Adrenal gland (tissue), 12 donors: ENCODE measurements around the gene SEMA3G. TPM values are rescaled to one million over a fixed set of nuclear protein-coding genes. Genes with fewer than 3 reads are reported as not detected.

Source experiments
- DNase-seq, 7 donors: peaks; one replicate each; pipeline ENCODE4 v3.0.0-alpha.2; 2019 to 2020
- H3K27ac ChIP-seq, 5 donors: fragments of 200-600 bp; sonication (generic) in 4 of 5; 1 replicate in 3 of 5; 2 replicates in 2 of 5; pipeline versions ENCODE4 v1.5.1 to v1.8.0; 2016 to 2020; ENCODE audit warnings: mild to moderate bottlenecking in 1 of 5
- H3K27me3 ChIP-seq: fragments of 200-600 bp; 2 replicates; pipeline ENCODE4 v1.8.0; 2021
- H3K36me3 ChIP-seq, 2 donors: fragments of 200-600 bp; replicated peaks in 1 of 2; 1 replicate in 1 of 2; 2 replicates in 1 of 2; pipeline versions ENCODE4 v1.5.1 to v1.8.0; 2018 to 2022
- H3K4me1 ChIP-seq, 2 donors: fragments of 200-600 bp; replicated peaks in 1 of 2; 1 replicate in 1 of 2; 2 replicates in 1 of 2; pipeline versions ENCODE4 v1.5.1 to v1.8.0; 2018 to 2021
- H3K4me3 ChIP-seq, 4 donors: fragments of 200-600 bp; sonication (generic) in 3 of 4; one replicate each; pipeline ENCODE4 v1.5.1; 2016 to 2018
- H3K9me3 ChIP-seq, 3 donors: fragments of 200-600 bp; sonication (generic) in 1 of 3; replicated peaks in 1 of 3; 1 replicate in 2 of 3; 2 replicates in 1 of 3; pipeline versions ENCODE4 v1.5.1 to v1.8.0; 2016 to 2021
- POLR2A ChIP-seq, 2 donors: fragments of 450-650 bp; IDR thresholded peaks; one replicate each; pipeline ENCODE4 v1.6.1; 2017; ENCODE audit warnings: antibody characterized with exemption in 2 of 2, mild to moderate bottlenecking in 2 of 2, moderate library complexity in 1 of 2
- whole genome bisulfite sequencing, 4 donors: extraction: QIAGEN DNeasy Blood & Tissue Kit in 2 of 4; methylation state at CpG; one replicate each; pipeline versions ENCODE4 v1.1.5 to v1.1.7; 2013 to 2017; 5-methylcytosine and 5-hydroxymethylcytosine counted together
- intact Hi-C, 2 donors: fragments of 100-400 bp; cut with DNase I; formaldehyde crosslinking; loops; one replicate each; pipeline versions ENCODE4 v1.14.1 to v1.15.0; 2022 to 2023
- polyA plus RNA-seq, 3 donors: library from polyadenylated mRNA; stranded (reverse); fragments of 200-250 nt in 2 of 3; fragments of 350-450 nt in 1 of 3; fragmentation: Illumina TruSeq in 1 of 3; extraction: RNeasy Lipid Tissue Mini Kit (QIAGEN cat#74804) in 1 of 3; gene quantifications; one replicate each; pipeline ENCODE4 v1.2.3, GENCODE V29; 2013 to 2014
- total RNA-seq, 9 donors: library from RNA; depleted of rRNA in 4 of 9; stranded (reverse); fragments of >200 nt in 4 of 9; fragments of 120-200 nt in 1 of 9; fragmentation: NEBNext Ultra II Directional in 1 of 9; extraction: Animal tissue kit (Norgen Biotek cat#: 25700) in 1 of 9; gene quantifications; one replicate each; pipeline versions ENCODE4 v1.1.0 to v1.2.4, GENCODE V29; 2013 to 2023
- TF ChIP-seq, protein P1 (sequence below), 6 experiments: fragments of 450-650 bp in 4 of 6; fragments of 200-600 bp in 2 of 6; sonication (generic) in 1 of 6; IDR thresholded peaks; 1 replicate in 5 of 6; 2 replicates in 1 of 6; pipeline versions ENCODE4 v1.5.1 to v1.8.0; 2016 to 2021; ENCODE audit warnings: antibody characterized with exemption in 6 of 6, mild to moderate bottlenecking in 2 of 6, moderate library complexity in 1 of 6
- donor health status: healthy with polysubstance abuse.
- donor health status: Bipolar disorder and iron deficiency.
- donor health status: DM: yes; HTN: yes; CAD: no.
- donor health status: DM: no; HTN: no; CAD: no.
- donor health status: DM: no; HTN: no; CAD: no.
- donor health status: DM: yes; HTN: yes; CAD: no.

The SEMA3G gene
- total and polyA plus RNA-seq, 12 donors, result 0.81 to 6.8 (median 2.9) TPM

- intact Hi-C loops, result no loop called here
- DNase-seq, result peak in 2 of 7 donors; percentile 39 to 42
- Histone ChIP-seq H3K4me1 (peaks cover 0 to 49% of the 10 kb centered on the region in 2 donors), H3K4me3 (no peak overlapping the region), H3K36me3 (peaks cover 0 to 41% of the 10 kb centered on the region in 2 donors), H3K9me3 (no peaks in the 10 kb centered on the region), H3K27me3 (no peaks in the 10 kb centered on the region), H3K27ac (peak overlapping the region in 2 of 5 donors; percentile 43 to 50)
- TF ChIP-seq POLR2A (IDR thresholded peaks at IDR 0.05), result no peak
- TF ChIP-seq, protein P1, sequence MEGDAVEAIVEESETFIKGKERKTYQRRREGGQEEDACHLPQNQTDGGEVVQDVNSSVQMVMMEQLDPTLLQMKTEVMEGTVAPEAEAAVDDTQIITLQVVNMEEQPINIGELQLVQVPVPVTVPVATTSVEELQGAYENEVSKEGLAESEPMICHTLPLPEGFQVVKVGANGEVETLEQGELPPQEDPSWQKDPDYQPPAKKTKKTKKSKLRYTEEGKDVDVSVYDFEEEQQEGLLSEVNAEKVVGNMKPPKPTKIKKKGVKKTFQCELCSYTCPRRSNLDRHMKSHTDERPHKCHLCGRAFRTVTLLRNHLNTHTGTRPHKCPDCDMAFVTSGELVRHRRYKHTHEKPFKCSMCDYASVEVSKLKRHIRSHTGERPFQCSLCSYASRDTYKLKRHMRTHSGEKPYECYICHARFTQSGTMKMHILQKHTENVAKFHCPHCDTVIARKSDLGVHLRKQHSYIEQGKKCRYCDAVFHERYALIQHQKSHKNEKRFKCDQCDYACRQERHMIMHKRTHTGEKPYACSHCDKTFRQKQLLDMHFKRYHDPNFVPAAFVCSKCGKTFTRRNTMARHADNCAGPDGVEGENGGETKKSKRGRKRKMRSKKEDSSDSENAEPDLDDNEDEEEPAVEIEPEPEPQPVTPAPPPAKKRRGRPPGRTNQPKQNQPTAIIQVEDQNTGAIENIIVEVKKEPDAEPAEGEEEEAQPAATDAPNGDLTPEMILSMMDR (IDR thresholded peaks at IDR 0.05), result no peak
- 24 to 39% (median 37%) methylated on average over 9 of the region's 9 CpGs for WGBS, 4 donors
These were observed 23.4 kb upstream of the SEMA3G start for GRCh38 chr3:52468336-52468735.

- peaks cover 0 to 26% of the 10 kb centered on the region in 2 donors for H3K4me1 ChIP-seq
- no peaks in the 10 kb centered on the region for H3K9me3 ChIP-seq
- no peak for TF ChIP-seq POLR2A (IDR thresholded peaks at IDR 0.05)
- TF ChIP-seq, protein P1 (IDR thresholded peaks at IDR 0.05), result no peak
- H3K36me3 ChIP-seq, result peaks cover 0 to 49% of the 10 kb centered on the region in 2 donors
- no peak for DNase-seq
- WGBS, 4 donors, result 73 to 91% (median 90%) methylated on average over 5 of the region's 5 CpGs
- H3K27me3 ChIP-seq, result no peaks in the 10 kb centered on the region
- no peak overlapping the region for H3K27ac ChIP-seq
- H3K4me3 ChIP-seq, result no peak overlapping the region
- intact Hi-C loops, result no loop called here
These were observed 18.5 kb upstream of the SEMA3G start for GRCh38 chr3:52463416-52463815.

DNA sequence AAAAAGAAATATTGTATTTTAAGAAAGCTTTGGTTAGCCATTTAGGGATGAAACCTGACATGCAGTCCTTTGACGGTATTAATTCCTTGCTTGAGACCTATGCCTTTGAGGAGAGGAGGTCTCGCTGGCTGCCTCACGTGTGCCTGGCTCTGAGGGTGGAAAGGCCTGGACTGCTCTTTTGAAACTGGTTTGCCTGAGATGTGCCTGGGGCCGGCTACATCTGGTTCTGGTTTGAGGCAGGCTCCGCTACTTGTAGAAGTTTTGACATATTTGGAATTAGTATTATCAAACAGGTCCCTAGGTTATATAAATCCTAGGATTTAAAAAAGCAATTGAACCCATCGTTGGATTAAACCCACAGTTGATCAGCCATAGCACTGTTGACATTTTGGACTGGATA, 17.0 kb upstream of the SEMA3G start:
- Histone ChIP-seq H3K4me3 (no peak overlapping the region), H3K27me3 (no peaks in the 10 kb centered on the region), H3K9me3 (no peaks in the 10 kb centered on the region), H3K4me1 (peaks cover under 1 to 25% of the 10 kb centered on the region in 2 donors), H3K36me3 (peaks cover 0 to 60% of the 10 kb centered on the region in 2 donors), H3K27ac (no peak overlapping the region)
- TF ChIP-seq POLR2A (IDR thresholded peaks at IDR 0.05), result no peak
- TF ChIP-seq, protein P1 (IDR thresholded peaks at IDR 0.05), result no peak
- WGBS, 4 donors, result 74 to 86% (median 78%) methylated on average over 6 of the region's 6 CpGs
- intact Hi-C loops, result no loop called here
- no peak for DNase-seq

GRCh38 chr3:52458770-52459545, 14.1 kb upstream of the SEMA3G start:
- peak overlapping the region in 1 of 5 donors; percentile 2 for H3K27ac ChIP-seq
- H3K9me3 ChIP-seq, result no peaks in the 10 kb centered on the region
- peaks cover 5 to 36% of the 10 kb centered on the region in 2 donors for H3K4me1 ChIP-seq
- DNase-seq, result no peak
- no peaks in the 10 kb centered on the region for H3K27me3 ChIP-seq
- 89 to 93% (median 91%) methylated on average over 12 to 14 of the region's 14 CpGs for WGBS, 4 donors
- intact Hi-C loops, result no loop called here
- H3K4me3 ChIP-seq, result no peak overlapping the region
- no peak for TF ChIP-seq POLR2A (IDR thresholded peaks at IDR 0.05)
- TF ChIP-seq, protein P1 (IDR thresholded peaks at IDR 0.05), result no peak
- peaks cover 0 to 47% of the 10 kb centered on the region in 2 donors for H3K36me3 ChIP-seq
